HepG2 (cell line): ENCODE measurements around the gene KBTBD3.

Experiments used
- ATF6 ChIP-seq: sonication (generic); formaldehyde crosslinking; conservative IDR thresholded peaks from 2 replicates; pipeline ENCODE4 v1.4.0; 2020; ENCODE audit warnings: missing genetic modification reagents
- CTCF ChIP-seq: sonication (generic); formaldehyde crosslinking; IDR thresholded peaks from 2 replicates; pipeline ENCODE4 v1.5.0; 2020; ENCODE audit warnings: mild to moderate bottlenecking, missing genetic modification reagents, moderate library complexity
- LRRFIP1 ChIP-seq: sonication (generic); formaldehyde crosslinking; conservative IDR thresholded peaks from 2 replicates; pipeline ENCODE4 v1.4.0; 2020; ENCODE audit warnings: missing genetic modification reagents
- MAFF ChIP-seq: IDR thresholded peaks from 2 replicates; pipeline ENCODE4 v1.6.1; 2011; ENCODE audit warnings: low read depth, low read length, improper control_type of control experiment
- NR2F6 ChIP-seq, 2 experiments: IDR thresholded peaks; 2 replicates each; pipeline ENCODE4 v1.6.1; 2016; ENCODE audit warnings: antibody characterized with exemption in 1 of 2, mild to moderate bottlenecking in 1 of 2
- PAXIP1 ChIP-seq: sonication (generic); formaldehyde crosslinking; conservative IDR thresholded peaks from 2 replicates; pipeline ENCODE4 v1.4.0; 2020; ENCODE audit warnings: mild to moderate bottlenecking, missing genetic modification reagents, moderate library complexity
- POLR2AphosphoS5 ChIP-seq: IDR thresholded peaks from 2 replicates; pipeline ENCODE4 v1.6.1; 2012; ENCODE audit warnings: low read depth, low read length
- RXRA ChIP-seq: sonication (generic); formaldehyde crosslinking; IDR thresholded peaks from 2 replicates; pipeline ENCODE4 v1.5.1; 2020; ENCODE audit warnings: missing genetic modification reagents
- SMC3 ChIP-seq: IDR thresholded peaks from 2 replicates; pipeline ENCODE4 v1.6.1; 2011; ENCODE audit warnings: low read length, improper control_type of control experiment

- TF ChIP-seq RXRA (no peak), CTCF (CRISPR knock-in tag) (no peak), ATF6 (CRISPR knock-in tag) (no peak), PAXIP1 (CRISPR knock-in tag) (no peak), LRRFIP1 (no peak), POLR2AphosphoS5 (no peak), MAFF (no peak), NR2F6 (IDR thresholded peaks at IDR 0.05) (no peak), NR2F6 (CRISPR knock-in tag; IDR thresholded peaks at IDR 0.05) (no peak), SMC3 (no peak)
Observed at GRCh38 chr11:106015066-106015465, 62.1 kb downstream of the KBTBD3 start.
